WERI-Rb-1 (cell line): Measurements from ENCODE around the gene VBP1.

Experiments used
- DNase-seq: peaks from one replicate; pipeline ENCODE4 v3.0.0-alpha.2; 2020
- H3K27ac ChIP-seq: fragments of 250-450 bp; sonication (Bioruptor Pico); 2 replicates; pipeline ENCODE4 v1.5.1; 2020; ENCODE audit warnings: mild to moderate bottlenecking, moderate library complexity
- H3K27me3 ChIP-seq: fragments of 250-450 bp; sonication (Bioruptor Pico); 2 replicates; pipeline ENCODE4 v1.5.1; 2021; ENCODE audit warnings: mild to moderate bottlenecking, low read depth, moderate library complexity; ENCODE audit not compliant: insufficient read depth, severe bottlenecking
- H3K36me3 ChIP-seq: fragments of 250-450 bp; sonication (Bioruptor Pico); 2 replicates; pipeline ENCODE4 v1.5.1; 2020; ENCODE audit warnings: mild to moderate bottlenecking, moderate library complexity
- H3K4me3 ChIP-seq: 2 replicates; pipeline ENCODE4 v1.5.1; 2011; ENCODE audit warnings: low read depth, mild to moderate bottlenecking, control low read depth, low read length
- H3K9me3 ChIP-seq: fragments of 250-450 bp; sonication (Bioruptor Pico); 2 replicates; pipeline ENCODE4 v1.5.1; 2021; ENCODE audit warnings: mild to moderate bottlenecking, moderate library complexity; ENCODE audit not compliant: severe bottlenecking
- TF ChIP-seq, protein P1 (sequence below): IDR thresholded peaks from 2 replicates; pipeline ENCODE4 v1.5.1; 2011; ENCODE audit warnings: low read depth, mild to moderate bottlenecking, control low read depth, inconsistent platforms, low read length

VBP1 gene, protein sequence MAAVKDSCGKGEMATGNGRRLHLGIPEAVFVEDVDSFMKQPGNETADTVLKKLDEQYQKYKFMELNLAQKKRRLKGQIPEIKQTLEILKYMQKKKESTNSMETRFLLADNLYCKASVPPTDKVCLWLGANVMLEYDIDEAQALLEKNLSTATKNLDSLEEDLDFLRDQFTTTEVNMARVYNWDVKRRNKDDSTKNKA

DNA sequence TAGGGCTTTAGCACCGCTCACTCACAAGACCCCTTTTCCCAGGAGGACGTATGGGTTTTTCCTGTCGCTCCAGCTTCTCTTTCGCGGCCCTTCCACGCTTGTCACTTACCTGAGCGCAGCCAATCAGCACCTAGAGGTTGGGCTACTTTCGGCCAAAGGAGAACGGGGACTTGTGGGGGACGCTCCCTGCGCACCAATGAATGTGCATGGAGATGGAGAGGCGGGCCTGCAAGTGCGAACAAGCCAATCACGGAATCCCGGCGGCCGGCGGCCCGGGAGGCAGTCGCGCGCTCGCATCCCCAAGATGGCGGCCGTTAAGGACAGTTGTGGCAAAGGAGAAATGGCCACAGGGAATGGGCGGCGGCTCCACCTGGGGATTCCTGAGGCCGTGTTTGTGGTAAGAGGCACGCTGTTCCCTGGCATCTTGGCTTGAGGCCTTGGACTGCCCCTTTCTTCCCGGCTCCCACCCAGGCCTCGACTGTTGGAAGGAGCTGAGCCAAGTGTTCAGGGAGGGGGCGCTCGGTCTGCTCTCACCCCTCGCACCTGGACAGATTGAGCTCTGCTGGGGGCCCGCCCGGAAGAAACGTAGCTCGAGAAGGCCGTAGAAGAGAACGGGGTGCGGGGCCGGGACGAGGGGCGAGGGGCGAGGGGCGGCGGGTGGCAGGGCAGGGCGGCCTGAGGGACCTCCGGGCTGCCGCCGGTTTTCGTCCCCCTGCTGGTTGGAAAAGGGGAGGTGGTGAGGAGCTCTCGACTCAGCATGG, at the start of gene VBP1:
Gene VBP1, plus strand, starts transcription at position 282 of the 761 bp plus-strand sequence. Its CDS starts 23 bp downstream, at position 305.
- H3K9me3 ChIP-seq: no peaks in the 10 kb centered on the region
- H3K27ac ChIP-seq: peak within 1 kb of the TSS; percentile 98
- peak within 1 kb of the TSS; percentile 92 for H3K4me3 ChIP-seq
- peaks cover 19% of the 10 kb centered on the region for H3K36me3 ChIP-seq
- no peaks in the 10 kb centered on the region for H3K27me3 ChIP-seq
- DNase-seq: peak; percentile 98
- TF ChIP-seq, protein P1, sequence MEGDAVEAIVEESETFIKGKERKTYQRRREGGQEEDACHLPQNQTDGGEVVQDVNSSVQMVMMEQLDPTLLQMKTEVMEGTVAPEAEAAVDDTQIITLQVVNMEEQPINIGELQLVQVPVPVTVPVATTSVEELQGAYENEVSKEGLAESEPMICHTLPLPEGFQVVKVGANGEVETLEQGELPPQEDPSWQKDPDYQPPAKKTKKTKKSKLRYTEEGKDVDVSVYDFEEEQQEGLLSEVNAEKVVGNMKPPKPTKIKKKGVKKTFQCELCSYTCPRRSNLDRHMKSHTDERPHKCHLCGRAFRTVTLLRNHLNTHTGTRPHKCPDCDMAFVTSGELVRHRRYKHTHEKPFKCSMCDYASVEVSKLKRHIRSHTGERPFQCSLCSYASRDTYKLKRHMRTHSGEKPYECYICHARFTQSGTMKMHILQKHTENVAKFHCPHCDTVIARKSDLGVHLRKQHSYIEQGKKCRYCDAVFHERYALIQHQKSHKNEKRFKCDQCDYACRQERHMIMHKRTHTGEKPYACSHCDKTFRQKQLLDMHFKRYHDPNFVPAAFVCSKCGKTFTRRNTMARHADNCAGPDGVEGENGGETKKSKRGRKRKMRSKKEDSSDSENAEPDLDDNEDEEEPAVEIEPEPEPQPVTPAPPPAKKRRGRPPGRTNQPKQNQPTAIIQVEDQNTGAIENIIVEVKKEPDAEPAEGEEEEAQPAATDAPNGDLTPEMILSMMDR: peak; percentile 64

DNA sequence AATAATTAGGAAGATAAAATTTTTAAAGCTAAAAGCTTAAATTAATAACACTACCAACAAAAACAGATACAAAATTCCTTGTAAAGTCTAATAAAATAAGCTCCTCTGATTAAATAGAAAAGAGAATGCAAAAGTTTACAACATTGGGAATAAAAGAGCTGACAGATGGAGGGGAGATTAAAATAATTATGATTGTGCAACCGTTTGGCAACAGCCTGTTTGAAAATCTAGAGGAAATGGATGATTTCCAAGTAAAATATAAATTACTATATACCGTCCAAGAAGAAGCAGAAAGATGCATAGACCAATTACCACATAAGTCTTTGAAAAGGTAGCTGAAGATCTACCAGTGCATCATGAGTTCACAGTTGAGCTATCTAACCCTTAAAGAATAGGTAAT, 46.4 kb upstream of the VBP1 start:
- no peak overlapping the region for H3K4me3 ChIP-seq
- DNase-seq: no peak

DNA sequence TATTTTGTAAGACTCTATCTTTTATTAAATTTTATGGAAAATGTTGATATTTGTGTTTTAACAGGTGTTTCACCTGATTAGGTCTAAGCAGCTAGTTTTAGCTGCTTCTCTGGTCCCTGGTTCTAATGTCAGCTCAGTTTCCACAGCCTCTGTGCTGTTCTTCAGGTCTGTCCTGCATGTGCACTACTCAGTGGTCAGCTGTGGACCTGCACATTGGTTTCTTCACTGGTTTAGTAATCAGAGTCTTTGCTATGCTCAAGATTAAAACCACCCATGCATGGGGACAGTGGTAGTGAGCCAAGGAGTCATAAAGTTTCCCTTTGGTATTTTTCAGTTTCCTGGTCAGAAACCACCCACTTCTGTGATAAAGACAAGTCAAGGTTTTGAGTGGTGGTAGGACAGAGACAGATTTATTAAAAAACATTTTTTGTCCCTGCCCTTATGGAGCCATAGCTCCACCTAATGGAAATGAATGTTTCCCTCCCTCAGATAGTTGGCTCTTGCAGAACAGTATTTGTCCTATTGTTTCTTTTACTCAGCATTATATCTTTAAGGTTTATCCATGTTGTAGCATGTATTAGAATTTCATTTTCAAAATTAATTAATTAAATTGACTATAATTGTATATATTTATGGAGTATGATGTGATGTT, 36.8 kb upstream of the VBP1 start:
- no peaks in the 10 kb centered on the region for H3K27me3 ChIP-seq
- no peaks in the 10 kb centered on the region for H3K36me3 ChIP-seq
- H3K27ac ChIP-seq: no peak overlapping the region
- TF ChIP-seq, protein P1: no peak
- no peak for DNase-seq
- H3K9me3 ChIP-seq: peaks cover 10% of the 10 kb centered on the region
- no peak overlapping the region for H3K4me3 ChIP-seq

More for the DNA sequence above, 46.4 kb upstream of the VBP1 start:
- no peaks in the 10 kb centered on the region for H3K27me3 ChIP-seq
- no peaks in the 10 kb centered on the region for H3K36me3 ChIP-seq
- H3K9me3 ChIP-seq: no peaks in the 10 kb centered on the region
- TF ChIP-seq, protein P1: no peak
- no peak overlapping the region for H3K27ac ChIP-seq

DNA sequence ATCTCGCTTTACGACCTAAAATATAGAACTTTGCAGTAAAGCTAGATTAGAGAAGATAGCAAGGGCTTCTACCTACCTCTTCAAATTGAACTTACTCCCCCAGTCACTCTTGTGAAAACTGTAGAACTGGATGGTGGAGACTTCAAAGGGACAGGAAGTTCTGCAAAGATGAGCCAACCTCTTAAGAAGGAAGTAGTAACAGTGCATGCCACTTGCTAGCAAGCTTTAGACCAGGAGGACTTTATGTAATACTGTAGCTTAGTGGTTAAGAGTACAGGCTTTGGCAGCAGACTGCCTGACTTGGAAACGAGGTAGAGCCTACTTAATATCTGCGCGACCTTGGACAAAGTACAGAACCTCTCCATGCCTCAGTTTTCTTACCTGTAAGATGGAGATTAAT, 27.5 kb upstream of the VBP1 start:
- Histone ChIP-seq H3K4me3 (no peak overlapping the region), H3K27ac (no peak overlapping the region), H3K27me3 (peaks cover 15% of the 10 kb centered on the region), H3K9me3 (peaks cover 4% of the 10 kb centered on the region), H3K36me3 (no peaks in the 10 kb centered on the region)
- no peak for DNase-seq
- TF ChIP-seq, protein P1: no peak

DNA sequence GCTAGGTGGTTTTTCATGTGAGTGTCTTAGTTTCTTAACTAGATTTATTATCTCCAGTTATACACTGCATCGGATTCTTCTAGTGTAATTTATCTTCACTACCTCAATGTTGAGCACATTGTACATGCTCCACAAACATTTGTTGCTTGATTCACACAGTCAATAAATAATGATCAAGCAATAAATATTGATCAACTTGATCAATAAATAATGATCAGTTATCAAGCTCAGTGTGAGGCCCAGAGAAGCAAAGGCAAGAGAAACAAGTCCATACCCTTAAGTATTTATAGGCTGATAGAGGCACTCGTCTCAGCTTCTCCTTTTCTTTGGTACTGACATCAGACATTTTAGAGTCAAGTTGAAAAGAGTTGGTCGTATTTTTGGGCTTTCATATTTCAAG, 5.1 kb upstream of the VBP1 start:
- TF ChIP-seq, protein P1: no peak
- no peaks in the 10 kb centered on the region for H3K9me3 ChIP-seq
- DNase-seq: no peak
- H3K4me3 ChIP-seq: no peak overlapping the region
- H3K36me3 ChIP-seq: no peaks in the 10 kb centered on the region
- H3K27me3 ChIP-seq: peaks cover 5% of the 10 kb centered on the region
- H3K27ac ChIP-seq: no peak overlapping the region
